ENCODE measurements around the gene MT1F.

- TF ChIP-seq, protein P1, sequence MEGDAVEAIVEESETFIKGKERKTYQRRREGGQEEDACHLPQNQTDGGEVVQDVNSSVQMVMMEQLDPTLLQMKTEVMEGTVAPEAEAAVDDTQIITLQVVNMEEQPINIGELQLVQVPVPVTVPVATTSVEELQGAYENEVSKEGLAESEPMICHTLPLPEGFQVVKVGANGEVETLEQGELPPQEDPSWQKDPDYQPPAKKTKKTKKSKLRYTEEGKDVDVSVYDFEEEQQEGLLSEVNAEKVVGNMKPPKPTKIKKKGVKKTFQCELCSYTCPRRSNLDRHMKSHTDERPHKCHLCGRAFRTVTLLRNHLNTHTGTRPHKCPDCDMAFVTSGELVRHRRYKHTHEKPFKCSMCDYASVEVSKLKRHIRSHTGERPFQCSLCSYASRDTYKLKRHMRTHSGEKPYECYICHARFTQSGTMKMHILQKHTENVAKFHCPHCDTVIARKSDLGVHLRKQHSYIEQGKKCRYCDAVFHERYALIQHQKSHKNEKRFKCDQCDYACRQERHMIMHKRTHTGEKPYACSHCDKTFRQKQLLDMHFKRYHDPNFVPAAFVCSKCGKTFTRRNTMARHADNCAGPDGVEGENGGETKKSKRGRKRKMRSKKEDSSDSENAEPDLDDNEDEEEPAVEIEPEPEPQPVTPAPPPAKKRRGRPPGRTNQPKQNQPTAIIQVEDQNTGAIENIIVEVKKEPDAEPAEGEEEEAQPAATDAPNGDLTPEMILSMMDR (IDR thresholded peaks at IDR 0.05; ENCODE audit: insufficient read depth, low read length), result no peak
- TF ChIP-seq, protein P2, sequence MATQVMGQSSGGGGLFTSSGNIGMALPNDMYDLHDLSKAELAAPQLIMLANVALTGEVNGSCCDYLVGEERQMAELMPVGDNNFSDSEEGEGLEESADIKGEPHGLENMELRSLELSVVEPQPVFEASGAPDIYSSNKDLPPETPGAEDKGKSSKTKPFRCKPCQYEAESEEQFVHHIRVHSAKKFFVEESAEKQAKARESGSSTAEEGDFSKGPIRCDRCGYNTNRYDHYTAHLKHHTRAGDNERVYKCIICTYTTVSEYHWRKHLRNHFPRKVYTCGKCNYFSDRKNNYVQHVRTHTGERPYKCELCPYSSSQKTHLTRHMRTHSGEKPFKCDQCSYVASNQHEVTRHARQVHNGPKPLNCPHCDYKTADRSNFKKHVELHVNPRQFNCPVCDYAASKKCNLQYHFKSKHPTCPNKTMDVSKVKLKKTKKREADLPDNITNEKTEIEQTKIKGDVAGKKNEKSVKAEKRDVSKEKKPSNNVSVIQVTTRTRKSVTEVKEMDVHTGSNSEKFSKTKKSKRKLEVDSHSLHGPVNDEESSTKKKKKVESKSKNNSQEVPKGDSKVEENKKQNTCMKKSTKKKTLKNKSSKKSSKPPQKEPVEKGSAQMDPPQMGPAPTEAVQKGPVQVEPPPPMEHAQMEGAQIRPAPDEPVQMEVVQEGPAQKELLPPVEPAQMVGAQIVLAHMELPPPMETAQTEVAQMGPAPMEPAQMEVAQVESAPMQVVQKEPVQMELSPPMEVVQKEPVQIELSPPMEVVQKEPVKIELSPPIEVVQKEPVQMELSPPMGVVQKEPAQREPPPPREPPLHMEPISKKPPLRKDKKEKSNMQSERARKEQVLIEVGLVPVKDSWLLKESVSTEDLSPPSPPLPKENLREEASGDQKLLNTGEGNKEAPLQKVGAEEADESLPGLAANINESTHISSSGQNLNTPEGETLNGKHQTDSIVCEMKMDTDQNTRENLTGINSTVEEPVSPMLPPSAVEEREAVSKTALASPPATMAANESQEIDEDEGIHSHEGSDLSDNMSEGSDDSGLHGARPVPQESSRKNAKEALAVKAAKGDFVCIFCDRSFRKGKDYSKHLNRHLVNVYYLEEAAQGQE (IDR thresholded peaks at IDR 0.05; ENCODE audit: insufficient replicate concordance, low read depth), result peak; percentile 74
- TF ChIP-seq POLR2AphosphoS5 (IDR thresholded peaks at IDR 0.05; ENCODE audit: low read depth) (no peak), SPI1 (IDR thresholded peaks at IDR 0.05; ENCODE audit: borderline replicate concordance, low read depth) (no peak)
Observed at GRCh38 chr16:56645838-56646237, 11.9 kb upstream of the MT1F start.

Measured in HL-60 (cell line).